Loucy (cell line): Measurements from ENCODE around the gene TRPM3.
"Not testable (repeated sequence)": the region's sequence is repeated elsewhere in the genome, so short reads cannot be mapped to it uniquely, and the experiment has no call there.

Source experiments
- H2AFZ ChIP-seq: fragments of 200-600 bp; sonication (generic); 2 replicates; pipeline ENCODE4 v1.6.0; 2016; ENCODE audit warnings: antibody characterized with exemption, mild to moderate bottlenecking, low read length, moderate library complexity
- H3F3A ChIP-seq: fragments of 200-600 bp; 2 replicates; pipeline ENCODE4 v1.6.0; 2016; ENCODE audit warnings: antibody characterized with exemption, low read depth, mild to moderate bottlenecking
- H3K27me3 ChIP-seq: fragments of 200-600 bp; sonication (generic); 2 replicates; pipeline ENCODE4 v1.6.1; 2014; ENCODE audit warnings: low read length, mild to moderate bottlenecking; ENCODE audit not compliant: insufficient read depth, poor library complexity, severe bottlenecking
- H3K36me3 ChIP-seq: fragments of 200-600 bp; sonication (generic); 2 replicates; pipeline ENCODE4 v1.6.1; 2016; ENCODE audit warnings: low read length; ENCODE audit not compliant: insufficient read depth
- H3K4me1 ChIP-seq: fragments of 200-600 bp; sonication (generic); 2 replicates; pipeline ENCODE4 v1.5.1; 2014; ENCODE audit warnings: low read length, mild to moderate bottlenecking; ENCODE audit not compliant: insufficient read depth, poor library complexity, severe bottlenecking
- H3K4me2 ChIP-seq: fragments of 200-600 bp; sonication (generic); 2 replicates; pipeline ENCODE4 v1.6.0; 2014; ENCODE audit warnings: antibody characterized with exemption, low read length, low read depth, mild to moderate bottlenecking; ENCODE audit not compliant: poor library complexity, severe bottlenecking
- H3K4me3 ChIP-seq: fragments of 200-600 bp; sonication (generic); 2 replicates; pipeline ENCODE4 v1.5.1; 2014; ENCODE audit warnings: low read length, mild to moderate bottlenecking, mixed read lengths; ENCODE audit not compliant: poor library complexity, severe bottlenecking
- H3K79me2 ChIP-seq: fragments of 200-600 bp; sonication (generic); 2 replicates; pipeline ENCODE4 v1.6.1; 2014; ENCODE audit warnings: low read length; ENCODE audit not compliant: insufficient read depth
- H3K9ac ChIP-seq: fragments of 200-600 bp; sonication (generic); 2 replicates; pipeline ENCODE4 v1.6.0; 2014; ENCODE audit warnings: mild to moderate bottlenecking, low read depth, low read length, moderate library complexity; ENCODE audit not compliant: poor library complexity, severe bottlenecking
- H3K9me2 ChIP-seq: fragments of 200-600 bp; sonication (generic); replicated peaks from 2 replicates; pipeline ENCODE4 v1.6.1; 2016; ENCODE audit warnings: low read depth, low read length, mixed read lengths
- H3K9me3 ChIP-seq: fragments of 200-600 bp; sonication (generic); 2 replicates; pipeline ENCODE4 v1.6.1; 2014; ENCODE audit warnings: mild to moderate bottlenecking, antibody characterized with exemption, low read length, low read depth; ENCODE audit not compliant: insufficient read depth
- H4K20me1 ChIP-seq: fragments of 200-600 bp; sonication (generic); 2 replicates; pipeline ENCODE4 v1.6.0; 2014; ENCODE audit warnings: antibody characterized with exemption, low read length, mild to moderate bottlenecking; ENCODE audit not compliant: insufficient read depth, poor library complexity, severe bottlenecking
- EZH2phosphoT487 ChIP-seq: fragments of 200-600 bp; IDR thresholded peaks from 2 replicates; pipeline ENCODE4 v1.6.1; 2018; ENCODE audit warnings: antibody characterized with exemption, mild to moderate bottlenecking, moderate library complexity, borderline replicate concordance
- TF ChIP-seq, protein P1 (sequence below): fragments of 200-600 bp; sonication (generic); conservative IDR thresholded peaks from 2 replicates; pipeline ENCODE4 v1.5.1; 2014; ENCODE audit warnings: mild to moderate bottlenecking, antibody characterized with exemption, low read length

Gene TRPM3

DNA sequence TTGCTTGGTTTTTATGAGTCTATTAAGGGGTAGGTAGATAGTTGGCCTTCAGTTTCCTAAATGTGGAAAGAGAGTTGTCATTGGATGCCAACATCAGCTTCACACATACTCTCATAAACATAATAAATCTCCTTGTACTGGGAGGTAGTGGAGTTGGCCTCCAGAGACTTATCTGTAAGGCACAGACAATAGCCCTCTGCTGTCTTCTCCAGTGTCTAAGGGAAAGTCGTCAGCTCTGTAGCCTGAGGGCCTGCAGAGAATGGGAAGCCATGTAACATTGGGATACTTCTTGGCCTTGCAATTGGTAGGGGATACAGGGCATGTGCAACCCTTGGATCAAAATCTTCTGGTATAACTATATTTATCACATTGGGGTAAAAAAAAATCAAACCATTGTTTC lies 375.1 kb downstream of the TRPM3 start:
- H3K9me2 ChIP-seq: no peaks in the 10 kb centered on the region
- no peak overlapping the region for H3K9ac ChIP-seq
- H3K27me3 ChIP-seq: no peaks in the 10 kb centered on the region
- H3F3A ChIP-seq: no peaks in the 10 kb centered on the region
- H3K4me2 ChIP-seq: no peak overlapping the region
- no peak for TF ChIP-seq EZH2phosphoT487
- TF ChIP-seq, protein P1, sequence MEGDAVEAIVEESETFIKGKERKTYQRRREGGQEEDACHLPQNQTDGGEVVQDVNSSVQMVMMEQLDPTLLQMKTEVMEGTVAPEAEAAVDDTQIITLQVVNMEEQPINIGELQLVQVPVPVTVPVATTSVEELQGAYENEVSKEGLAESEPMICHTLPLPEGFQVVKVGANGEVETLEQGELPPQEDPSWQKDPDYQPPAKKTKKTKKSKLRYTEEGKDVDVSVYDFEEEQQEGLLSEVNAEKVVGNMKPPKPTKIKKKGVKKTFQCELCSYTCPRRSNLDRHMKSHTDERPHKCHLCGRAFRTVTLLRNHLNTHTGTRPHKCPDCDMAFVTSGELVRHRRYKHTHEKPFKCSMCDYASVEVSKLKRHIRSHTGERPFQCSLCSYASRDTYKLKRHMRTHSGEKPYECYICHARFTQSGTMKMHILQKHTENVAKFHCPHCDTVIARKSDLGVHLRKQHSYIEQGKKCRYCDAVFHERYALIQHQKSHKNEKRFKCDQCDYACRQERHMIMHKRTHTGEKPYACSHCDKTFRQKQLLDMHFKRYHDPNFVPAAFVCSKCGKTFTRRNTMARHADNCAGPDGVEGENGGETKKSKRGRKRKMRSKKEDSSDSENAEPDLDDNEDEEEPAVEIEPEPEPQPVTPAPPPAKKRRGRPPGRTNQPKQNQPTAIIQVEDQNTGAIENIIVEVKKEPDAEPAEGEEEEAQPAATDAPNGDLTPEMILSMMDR: no peak
- no peaks in the 10 kb centered on the region for H3K9me3 ChIP-seq
- H3K36me3 ChIP-seq: no peaks in the 10 kb centered on the region
- no peaks in the 10 kb centered on the region for H3K79me2 ChIP-seq
- no peak overlapping the region for H2AFZ ChIP-seq
- H3K4me1 ChIP-seq: no peaks in the 10 kb centered on the region
- no peaks in the 10 kb centered on the region for H4K20me1 ChIP-seq
- no peak overlapping the region for H3K4me3 ChIP-seq

DNA sequence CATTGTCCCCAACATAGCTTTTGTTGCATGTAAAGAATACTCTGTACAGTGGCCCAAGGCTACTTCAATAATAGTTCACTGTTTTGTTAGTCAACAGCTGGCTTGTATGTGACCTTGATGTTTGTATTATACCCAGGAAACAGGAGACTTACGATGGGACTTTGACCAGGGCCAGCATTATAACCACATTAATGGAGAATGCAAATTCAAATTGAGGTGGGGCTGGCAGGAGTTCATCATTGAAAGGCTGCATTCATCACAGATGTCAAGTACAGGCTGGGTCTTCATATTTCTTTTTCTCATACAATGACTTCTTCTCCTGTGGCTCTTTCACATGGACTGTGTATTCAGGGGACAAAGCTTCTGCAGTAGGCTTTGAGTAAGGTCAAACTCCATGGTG lies 396.6 kb downstream of the TRPM3 start:
- not testable (repeated sequence) for H3K4me1 ChIP-seq, H3K79me2 ChIP-seq, H4K20me1 ChIP-seq, H3K4me2 ChIP-seq, H3K9me3 ChIP-seq, H2AFZ ChIP-seq, H3K27me3 ChIP-seq, H3F3A ChIP-seq, H3K9me2 ChIP-seq, H3K4me3 ChIP-seq, H3K36me3 ChIP-seq, H3K9ac ChIP-seq

DNA sequence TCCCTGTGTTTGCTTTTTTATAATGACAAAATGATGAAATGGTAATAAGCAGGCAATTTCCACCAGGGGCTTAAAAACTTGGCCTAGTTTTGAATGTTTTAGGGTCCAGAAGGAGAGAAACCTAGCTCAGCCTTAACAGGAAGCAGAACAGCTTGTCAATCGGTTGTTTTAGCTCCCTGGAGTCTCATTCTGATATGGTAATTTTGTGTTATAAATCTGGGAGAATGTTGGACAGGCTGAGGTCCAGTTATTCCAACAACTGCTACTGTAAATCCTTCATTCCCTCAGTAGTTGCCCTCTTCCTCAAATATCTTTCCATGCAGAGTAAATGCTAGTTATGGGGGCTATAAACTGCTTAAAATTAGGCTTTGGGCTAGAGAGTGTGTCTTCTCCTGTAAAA lies 397.4 kb downstream of the TRPM3 start:
- H3K9me2 ChIP-seq, H3F3A ChIP-seq, H2AFZ ChIP-seq, H3K9me3 ChIP-seq, H3K36me3 ChIP-seq, H3K4me1 ChIP-seq, H3K9ac ChIP-seq, H4K20me1 ChIP-seq, H3K4me3 ChIP-seq, H3K4me2 ChIP-seq, H3K79me2 ChIP-seq, H3K27me3 ChIP-seq: not testable (repeated sequence)

DNA sequence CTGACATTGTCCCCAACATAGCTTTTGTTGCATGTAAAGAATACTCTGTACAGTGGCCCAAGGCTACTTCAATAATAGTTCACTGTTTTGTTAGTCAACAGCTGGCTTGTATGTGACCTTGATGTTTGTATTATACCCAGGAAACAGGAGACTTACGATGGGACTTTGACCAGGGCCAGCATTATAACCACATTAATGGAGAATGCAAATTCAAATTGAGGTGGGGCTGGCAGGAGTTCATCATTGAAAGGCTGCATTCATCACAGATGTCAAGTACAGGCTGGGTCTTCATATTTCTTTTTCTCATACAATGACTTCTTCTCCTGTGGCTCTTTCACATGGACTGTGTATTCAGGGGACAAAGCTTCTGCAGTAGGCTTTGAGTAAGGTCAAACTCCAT lies 414.6 kb downstream of the TRPM3 start:
- H3K79me2 ChIP-seq, H3K9me2 ChIP-seq, H3K27me3 ChIP-seq, H4K20me1 ChIP-seq, H3K4me1 ChIP-seq, H3K36me3 ChIP-seq, H3F3A ChIP-seq, H2AFZ ChIP-seq, H3K4me2 ChIP-seq, H3K9me3 ChIP-seq, H3K4me3 ChIP-seq, H3K9ac ChIP-seq: not testable (repeated sequence)

DNA sequence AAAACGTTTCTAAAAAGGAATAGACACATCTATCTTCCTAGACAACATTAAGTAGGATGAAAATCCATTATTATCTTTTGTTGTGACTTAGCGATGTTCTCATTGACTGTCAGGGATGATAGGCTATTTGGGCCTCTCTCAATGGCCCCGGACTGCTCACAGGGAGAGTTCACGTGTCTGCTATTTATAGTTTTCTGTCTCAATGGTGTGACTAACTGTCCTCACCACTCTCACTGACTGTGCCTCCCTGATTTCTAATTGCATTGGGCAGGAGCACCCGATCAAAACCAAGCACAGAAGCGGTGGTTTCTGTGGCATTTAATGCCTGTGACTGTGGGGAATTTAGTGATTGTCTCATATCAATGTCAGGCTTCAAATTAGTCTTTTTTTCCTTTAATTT lies 420.3 kb downstream of the TRPM3 start:
- H3F3A ChIP-seq: no peaks in the 10 kb centered on the region
- no peak overlapping the region for H2AFZ ChIP-seq
- no peak overlapping the region for H3K4me2 ChIP-seq
- H3K4me1 ChIP-seq: no peaks in the 10 kb centered on the region
- TF ChIP-seq, protein P1: no peak
- no peak for TF ChIP-seq EZH2phosphoT487
- no peaks in the 10 kb centered on the region for H4K20me1 ChIP-seq
- H3K79me2 ChIP-seq: no peaks in the 10 kb centered on the region
- H3K9me3 ChIP-seq: no peaks in the 10 kb centered on the region
- no peaks in the 10 kb centered on the region for H3K36me3 ChIP-seq
- no peaks in the 10 kb centered on the region for H3K27me3 ChIP-seq
- no peaks in the 10 kb centered on the region for H3K9me2 ChIP-seq
- no peak overlapping the region for H3K9ac ChIP-seq
- H3K4me3 ChIP-seq: no peak overlapping the region
